LNCaP clone FGC (cell line): ENCODE data around the gene PARN.

ENCODE experiments used
- DNase-seq: peaks from one replicate; pipeline ENCODE4 v3.0.0-alpha.2; 2011; ENCODE audit warnings: low read depth
- H3K4me3 ChIP-seq: 2 replicates; pipeline ENCODE4 v1.5.1; 2011; ENCODE audit warnings: mild to moderate bottlenecking, low read depth, low read length, control low read depth
- CTCF ChIP-seq: IDR thresholded peaks from 2 replicates; pipeline ENCODE4 v1.5.1; 2012; ENCODE audit warnings: mild to moderate bottlenecking; ENCODE audit not compliant: control insufficient read depth, insufficient read depth; ENCODE audit errors: extremely low read depth

The PARN gene

GRCh38 chr16:14489460-14489859, 140.6 kb downstream of the PARN start:
- no peak overlapping the region for H3K4me3 ChIP-seq
- no peak for DNase-seq
- no peak for TF ChIP-seq CTCF

- no peak for DNase-seq
- TF ChIP-seq CTCF, result no peak
- peak overlapping the region; percentile 33; the same call in 1 of the 2 replicates for H3K4me3 ChIP-seq
Measured at GRCh38 chr16:14487579-14487978, 142.5 kb downstream of the PARN start.

GRCh38 chr16:14486520-14487303, 143.3 kb downstream of the PARN start:
- H3K4me3 ChIP-seq, result peak overlapping the region; percentile 33
- DNase-seq, result peak; percentile 80
- no peak for TF ChIP-seq CTCF

GRCh38 chr16:14485811-14486519, 144.1 kb downstream of the PARN start:
- no peak overlapping the region for H3K4me3 ChIP-seq
- no peak for DNase-seq
- TF ChIP-seq CTCF, result no peak

GRCh38 chr16:14485121-14485551, 144.9 kb downstream of the PARN start:
- H3K4me3 ChIP-seq, result no peak overlapping the region
- no peak for TF ChIP-seq CTCF
- no peak for DNase-seq

- no peak for DNase-seq
- no peak overlapping the region for H3K4me3 ChIP-seq
- TF ChIP-seq CTCF, result no peak
Measured at GRCh38 chr16:14483819-14484385, 146.2 kb downstream of the PARN start.
